Measurements from ENCODE around the gene LTN1. TPM values are rescaled to one million over a fixed set of nuclear protein-coding genes. Genes with fewer than 3 reads are reported as not detected.

The LTN1 gene
- total RNA-seq, 1 donor from 2014 or later = 32.9 TPM

DNA sequence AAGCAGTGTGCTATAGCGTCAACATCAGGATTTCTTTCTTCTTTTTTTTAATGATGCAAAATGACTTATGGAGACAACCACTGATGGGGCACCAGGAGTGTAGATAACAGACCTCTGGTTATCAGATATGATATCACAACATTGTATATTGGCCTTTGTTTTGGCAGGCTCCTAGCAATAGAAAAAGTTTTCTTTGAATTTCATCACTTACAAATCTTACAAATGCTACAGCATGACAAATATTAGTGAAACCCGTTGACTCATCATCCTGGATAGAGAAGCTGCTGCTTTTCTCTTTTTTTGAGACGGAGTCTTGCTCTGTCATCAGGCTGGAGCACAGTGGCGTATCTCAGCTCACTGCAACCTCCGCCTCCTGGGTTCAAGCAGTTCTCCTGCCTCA is 92.9 kb downstream of the LTN1 start:
- Mint-ChIP-seq H3K27me3 (ENCODE audit: unreplicated experiment) (peaks cover 2% of the 10 kb centered on the region), H3K9me3 (ENCODE audit: unreplicated experiment) (no peaks in the 10 kb centered on the region), H3K4me3 (ENCODE audit: unreplicated experiment) (no peak overlapping the region), H3K4me1 (ENCODE audit: low read depth, unreplicated experiment) (no peaks in the 10 kb centered on the region), H3K36me3 (ENCODE audit: unreplicated experiment) (no peaks in the 10 kb centered on the region), H3K27ac (ENCODE audit: unreplicated experiment) (no peak overlapping the region)
- TF ChIP-seq, protein P1, sequence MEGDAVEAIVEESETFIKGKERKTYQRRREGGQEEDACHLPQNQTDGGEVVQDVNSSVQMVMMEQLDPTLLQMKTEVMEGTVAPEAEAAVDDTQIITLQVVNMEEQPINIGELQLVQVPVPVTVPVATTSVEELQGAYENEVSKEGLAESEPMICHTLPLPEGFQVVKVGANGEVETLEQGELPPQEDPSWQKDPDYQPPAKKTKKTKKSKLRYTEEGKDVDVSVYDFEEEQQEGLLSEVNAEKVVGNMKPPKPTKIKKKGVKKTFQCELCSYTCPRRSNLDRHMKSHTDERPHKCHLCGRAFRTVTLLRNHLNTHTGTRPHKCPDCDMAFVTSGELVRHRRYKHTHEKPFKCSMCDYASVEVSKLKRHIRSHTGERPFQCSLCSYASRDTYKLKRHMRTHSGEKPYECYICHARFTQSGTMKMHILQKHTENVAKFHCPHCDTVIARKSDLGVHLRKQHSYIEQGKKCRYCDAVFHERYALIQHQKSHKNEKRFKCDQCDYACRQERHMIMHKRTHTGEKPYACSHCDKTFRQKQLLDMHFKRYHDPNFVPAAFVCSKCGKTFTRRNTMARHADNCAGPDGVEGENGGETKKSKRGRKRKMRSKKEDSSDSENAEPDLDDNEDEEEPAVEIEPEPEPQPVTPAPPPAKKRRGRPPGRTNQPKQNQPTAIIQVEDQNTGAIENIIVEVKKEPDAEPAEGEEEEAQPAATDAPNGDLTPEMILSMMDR (IDR thresholded peaks at IDR 0.05; ENCODE audit: partially characterized antibody, unreplicated experiment) = no peak
- DNase-seq = no peak

DNA sequence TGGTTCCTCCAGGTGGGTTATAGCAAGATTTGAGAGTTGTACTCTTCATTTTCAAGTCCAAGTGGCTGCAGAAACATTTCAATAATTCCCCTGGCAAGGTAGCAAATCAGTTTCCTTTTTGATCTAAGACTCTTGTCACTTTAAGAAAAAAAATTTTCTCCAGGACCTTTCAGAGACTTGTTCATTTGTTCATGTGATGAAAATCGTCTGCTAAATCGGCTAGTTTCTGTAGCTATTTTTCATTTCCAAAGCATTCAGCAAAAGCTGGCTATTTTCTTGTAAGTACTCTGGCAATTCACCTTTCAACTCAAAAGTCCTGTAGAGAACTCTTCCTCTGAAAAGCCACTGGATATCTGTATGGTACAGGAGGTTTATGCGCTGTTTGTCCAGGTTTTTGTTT is 93.5 kb downstream of the LTN1 start:
- no peaks in the 10 kb centered on the region for H3K4me1 Mint-ChIP-seq (ENCODE audit: low read depth, unreplicated experiment)
- no peaks in the 10 kb centered on the region for H3K9me3 Mint-ChIP-seq (ENCODE audit: unreplicated experiment)
- TF ChIP-seq, protein P1 (IDR thresholded peaks at IDR 0.05; ENCODE audit: partially characterized antibody, unreplicated experiment) = no peak
- no peaks in the 10 kb centered on the region for H3K36me3 Mint-ChIP-seq (ENCODE audit: unreplicated experiment)
- no peak for DNase-seq
- H3K4me3 Mint-ChIP-seq (ENCODE audit: unreplicated experiment) = no peak overlapping the region
- peaks cover 2% of the 10 kb centered on the region for H3K27me3 Mint-ChIP-seq (ENCODE audit: unreplicated experiment)
- no peak overlapping the region for H3K27ac Mint-ChIP-seq (ENCODE audit: unreplicated experiment)

DNA sequence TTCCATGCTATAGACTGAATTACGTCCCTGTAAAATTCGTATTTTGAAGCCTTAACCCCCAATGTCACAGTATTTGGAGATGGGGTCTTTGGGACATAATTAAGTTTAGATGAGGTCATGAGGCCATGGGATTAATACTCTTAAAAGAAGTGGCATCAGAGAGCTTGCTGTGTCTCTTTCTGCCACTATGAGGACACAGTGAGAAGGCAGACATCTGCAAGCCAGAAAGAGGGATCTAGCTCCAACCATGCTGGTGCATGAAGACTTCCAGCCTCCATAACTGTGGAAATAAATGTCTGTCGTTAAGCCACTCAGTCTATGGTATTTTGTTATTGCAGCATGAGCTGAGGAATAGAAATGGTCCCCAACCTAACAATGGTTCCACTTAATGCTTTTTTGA is 99.0 kb downstream of the LTN1 start:
- no peak overlapping the region for H3K4me3 Mint-ChIP-seq (ENCODE audit: unreplicated experiment)
- H3K9me3 Mint-ChIP-seq (ENCODE audit: unreplicated experiment) = no peaks in the 10 kb centered on the region
- no peak for DNase-seq
- no peaks in the 10 kb centered on the region for H3K27me3 Mint-ChIP-seq (ENCODE audit: unreplicated experiment)
- TF ChIP-seq, protein P1 (IDR thresholded peaks at IDR 0.05; ENCODE audit: partially characterized antibody, unreplicated experiment) = no peak
- H3K27ac Mint-ChIP-seq (ENCODE audit: unreplicated experiment) = no peak overlapping the region
- no peaks in the 10 kb centered on the region for H3K4me1 Mint-ChIP-seq (ENCODE audit: low read depth, unreplicated experiment)
- H3K36me3 Mint-ChIP-seq (ENCODE audit: unreplicated experiment) = no peaks in the 10 kb centered on the region

DNA sequence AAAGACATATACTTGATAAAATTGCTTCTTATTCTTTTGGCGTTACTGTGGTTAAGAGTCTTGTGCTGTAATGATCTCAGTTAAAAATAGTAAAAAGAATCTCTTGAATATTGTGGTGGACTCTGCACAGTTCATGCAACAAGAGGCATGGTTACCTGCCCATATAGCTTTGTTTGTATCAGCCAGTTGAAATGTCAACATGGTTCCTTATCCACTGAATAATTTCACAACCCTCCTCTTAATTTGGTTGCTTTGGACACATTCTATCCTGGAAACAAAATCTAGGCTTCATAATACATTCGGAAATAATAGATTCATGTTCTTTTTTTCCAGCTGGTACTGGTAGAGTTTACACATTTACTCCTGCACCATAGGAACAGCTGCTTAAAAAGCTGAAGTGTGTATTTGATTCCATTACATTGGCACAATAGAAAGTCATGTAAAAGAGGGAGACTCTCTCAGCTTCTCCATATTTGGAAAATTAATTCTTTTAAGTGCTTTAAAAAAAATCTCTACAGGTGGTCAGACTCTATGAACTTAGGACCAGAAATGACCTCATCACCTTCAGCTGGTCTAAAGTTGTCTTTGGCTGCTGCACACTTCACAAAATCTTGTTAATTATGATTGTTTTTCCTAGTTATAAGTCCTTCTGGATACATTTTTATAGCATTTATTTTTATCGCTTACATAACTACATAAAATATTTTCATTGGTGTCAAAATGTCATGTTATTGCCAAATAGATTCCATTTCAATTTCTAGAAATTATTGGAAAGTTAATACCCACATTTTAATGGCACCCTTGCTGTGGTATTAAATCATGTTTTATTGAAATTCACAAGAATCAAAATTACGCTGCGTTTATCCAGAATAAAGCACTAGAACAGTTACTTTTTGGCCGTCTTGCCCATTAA is 100.2 kb downstream of the LTN1 start:
- Mint-ChIP-seq H3K27me3 (ENCODE audit: unreplicated experiment) (no peaks in the 10 kb centered on the region), H3K27ac (ENCODE audit: unreplicated experiment) (no peak overlapping the region), H3K36me3 (ENCODE audit: unreplicated experiment) (no peaks in the 10 kb centered on the region), H3K4me3 (ENCODE audit: unreplicated experiment) (no peak overlapping the region), H3K4me1 (ENCODE audit: low read depth, unreplicated experiment) (no peaks in the 10 kb centered on the region), H3K9me3 (ENCODE audit: unreplicated experiment) (no peaks in the 10 kb centered on the region)
- DNase-seq = no peak
- TF ChIP-seq, protein P1 (IDR thresholded peaks at IDR 0.05; ENCODE audit: partially characterized antibody, unreplicated experiment) = no peak

DNA sequence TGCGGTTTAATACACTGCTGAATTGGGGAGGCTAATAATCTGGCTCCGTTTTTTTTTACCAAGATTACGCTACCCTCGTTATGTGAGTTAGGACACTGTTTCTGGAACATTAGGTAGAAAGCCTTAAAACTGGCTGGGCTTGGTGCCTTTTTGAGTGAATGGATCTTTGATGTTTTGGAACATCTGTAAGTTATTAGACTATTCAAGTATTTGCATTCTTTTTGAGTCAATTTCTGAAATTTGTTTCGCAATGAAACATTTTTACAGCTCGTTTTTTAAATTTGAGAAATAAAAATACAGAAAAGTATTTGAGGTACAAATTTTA is 106.9 kb downstream of the LTN1 start:
- peaks cover 2% of the 10 kb centered on the region for H3K4me1 Mint-ChIP-seq (ENCODE audit: low read depth, unreplicated experiment)
- H3K4me3 Mint-ChIP-seq (ENCODE audit: unreplicated experiment) = peak overlapping the region; percentile 96
- H3K27ac Mint-ChIP-seq (ENCODE audit: unreplicated experiment) = no peak overlapping the region
- DNase-seq = no peak
- H3K27me3 Mint-ChIP-seq (ENCODE audit: unreplicated experiment) = peaks cover 4% of the 10 kb centered on the region
- H3K36me3 Mint-ChIP-seq (ENCODE audit: unreplicated experiment) = no peaks in the 10 kb centered on the region
- peaks cover 5% of the 10 kb centered on the region for H3K9me3 Mint-ChIP-seq (ENCODE audit: unreplicated experiment)
- TF ChIP-seq, protein P1 (IDR thresholded peaks at IDR 0.05; ENCODE audit: partially characterized antibody, unreplicated experiment) = no peak
